DOHH2 (cell line): ENCODE measurements around the gene ARL14EP.

Experiments used
- EZH2phosphoT487 ChIP-seq: fragments of 200-600 bp; sonication (generic); IDR thresholded peaks from 2 replicates; pipeline ENCODE4 v1.6.1; 2017; ENCODE audit warnings: borderline replicate concordance, mild to moderate bottlenecking, antibody characterized with exemption, low read length, moderate library complexity, mixed read lengths
- TF ChIP-seq, protein P1 (sequence below): fragments of 200-600 bp; sonication (generic); IDR thresholded peaks from one replicate; pipeline ENCODE4 v1.5.1; 2014; ENCODE audit warnings: antibody characterized with exemption, mild to moderate bottlenecking, low read depth, low read length; ENCODE audit not compliant: poor library complexity, severe bottlenecking

DNA sequence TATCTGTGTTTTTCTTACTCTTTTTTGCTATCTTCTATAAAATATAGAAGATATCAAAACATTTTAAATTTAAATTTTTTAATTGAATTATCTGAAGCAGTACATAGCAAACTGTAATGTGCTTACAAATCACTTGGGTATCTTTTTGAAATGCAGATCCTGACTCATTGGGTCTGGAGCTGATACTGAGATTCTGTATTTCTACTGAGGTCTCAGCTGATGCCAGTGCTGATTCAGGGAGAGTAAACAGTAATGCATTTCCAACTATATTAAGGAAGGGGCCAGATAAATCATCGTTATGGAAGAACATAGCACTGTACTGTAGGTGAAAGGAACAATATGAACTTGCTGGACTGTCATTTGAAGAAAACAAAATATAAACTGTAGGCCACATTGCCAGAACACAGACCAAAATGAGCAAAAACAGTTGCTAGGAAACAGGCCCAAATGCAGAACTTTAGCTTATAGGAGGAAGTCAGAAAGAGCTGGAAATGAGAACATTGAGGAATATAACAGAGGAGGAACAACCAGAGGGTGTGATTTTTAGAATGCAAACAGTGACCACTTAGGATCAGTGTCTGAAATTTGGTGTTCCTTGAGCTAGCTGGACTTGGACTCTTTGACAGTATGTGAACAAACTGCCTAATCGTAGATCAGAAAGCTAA, 3.3 kb downstream of the ARL14EP start:
- TF ChIP-seq, protein P1, sequence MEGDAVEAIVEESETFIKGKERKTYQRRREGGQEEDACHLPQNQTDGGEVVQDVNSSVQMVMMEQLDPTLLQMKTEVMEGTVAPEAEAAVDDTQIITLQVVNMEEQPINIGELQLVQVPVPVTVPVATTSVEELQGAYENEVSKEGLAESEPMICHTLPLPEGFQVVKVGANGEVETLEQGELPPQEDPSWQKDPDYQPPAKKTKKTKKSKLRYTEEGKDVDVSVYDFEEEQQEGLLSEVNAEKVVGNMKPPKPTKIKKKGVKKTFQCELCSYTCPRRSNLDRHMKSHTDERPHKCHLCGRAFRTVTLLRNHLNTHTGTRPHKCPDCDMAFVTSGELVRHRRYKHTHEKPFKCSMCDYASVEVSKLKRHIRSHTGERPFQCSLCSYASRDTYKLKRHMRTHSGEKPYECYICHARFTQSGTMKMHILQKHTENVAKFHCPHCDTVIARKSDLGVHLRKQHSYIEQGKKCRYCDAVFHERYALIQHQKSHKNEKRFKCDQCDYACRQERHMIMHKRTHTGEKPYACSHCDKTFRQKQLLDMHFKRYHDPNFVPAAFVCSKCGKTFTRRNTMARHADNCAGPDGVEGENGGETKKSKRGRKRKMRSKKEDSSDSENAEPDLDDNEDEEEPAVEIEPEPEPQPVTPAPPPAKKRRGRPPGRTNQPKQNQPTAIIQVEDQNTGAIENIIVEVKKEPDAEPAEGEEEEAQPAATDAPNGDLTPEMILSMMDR, result no peak
- no peak for TF ChIP-seq EZH2phosphoT487
